ENCODE data around the gene ASCC3. TPM values are rescaled to one million over a fixed set of nuclear protein-coding genes. Genes with fewer than 3 reads are reported as not detected.

Gene ASCC3
- total RNA-seq, 4 donors from 2014 or later = 20.3 to 26.8 (median 24.5) TPM

- no peak overlapping the region for H3K4me3 ChIP-seq (ENCODE audit: low read depth, poor library complexity, severe bottlenecking)
- no peak for TF ChIP-seq CTCF (IDR thresholded peaks at IDR 0.05)
- no peak for TF ChIP-seq POLR2A (IDR thresholded peaks at IDR 0.05)
- 18 to 21% methylated on average over 3 of the region's 3 CpGs for WGBS, 2 donors
- intact Hi-C loops (cut with DNase I; ENCODE audit: low total_unique reads) = no loop called here
- DNase-seq (ENCODE audit: low spot score in 2 of 2) = no peak
These were observed 419.0 kb downstream of the ASCC3 start for GRCh38 chr6:100461917-100462705.

GRCh38 chr6:100461278-100461916 lies 419.7 kb downstream of the ASCC3 start:
- intact Hi-C loops (cut with DNase I; ENCODE audit: low total_unique reads) = no loop called here
- no peak overlapping the region for H3K4me3 ChIP-seq (ENCODE audit: low read depth, poor library complexity, severe bottlenecking)
- TF ChIP-seq POLR2A (IDR thresholded peaks at IDR 0.05) (no peak), CTCF (IDR thresholded peaks at IDR 0.05) (no peak)
- no peak for DNase-seq (ENCODE audit: low spot score in 2 of 2)
- WGBS, 2 donors = 6 to 8% methylated on average over 29 of the region's 29 CpGs

- WGBS, 2 donors = 4 to 9% methylated on average over 9 of the region's 9 CpGs
- no peak overlapping the region for H3K4me3 ChIP-seq (ENCODE audit: low read depth, poor library complexity, severe bottlenecking)
- intact Hi-C loops (cut with DNase I; ENCODE audit: low total_unique reads) = no loop called here
- no peak for DNase-seq (ENCODE audit: low spot score in 2 of 2)
- TF ChIP-seq CTCF (IDR thresholded peaks at IDR 0.05) (no peak), POLR2A (IDR thresholded peaks at IDR 0.05) (no peak)
These were observed 420.4 kb downstream of the ASCC3 start for GRCh38 chr6:100460650-100461204.

- H3K4me3 ChIP-seq (ENCODE audit: low read depth, poor library complexity, severe bottlenecking) = no peak overlapping the region
- TF ChIP-seq POLR2A (IDR thresholded peaks at IDR 0.05) (no peak), CTCF (IDR thresholded peaks at IDR 0.05) (no peak)
- intact Hi-C loops (cut with DNase I; ENCODE audit: low total_unique reads) = no loop called here
- no peak for DNase-seq (ENCODE audit: low spot score in 2 of 2)
These were observed 421.4 kb downstream of the ASCC3 start for GRCh38 chr6:100459592-100460184.

- intact Hi-C loops (cut with DNase I; ENCODE audit: low total_unique reads) = no loop called here
- DNase-seq (ENCODE audit: low spot score in 2 of 2) = no peak
- no peak overlapping the region for H3K4me3 ChIP-seq (ENCODE audit: low read depth, poor library complexity, severe bottlenecking)
- TF ChIP-seq CTCF (IDR thresholded peaks at IDR 0.05) (no peak), POLR2A (IDR thresholded peaks at IDR 0.05) (no peak)
- WGBS, 2 donors = 47 to 54% methylated on average over 10 of the region's 10 CpGs
These were observed 422.1 kb downstream of the ASCC3 start for GRCh38 chr6:100458841-100459591.

Measured in lower leg skin (tissue), 4 donors.